ENCODE data around the gene EML3.
A peak's percentile ranks its signal among the peaks of the same experiment; 100 is the strongest.
"Not testable (repeated sequence)": the region's sequence is repeated elsewhere in the genome, so short reads cannot be mapped to it uniquely, and the experiment has no call there.

The EML3 gene

GRCh38 chr11:62621027-62621566 is 8.5 kb upstream of the EML3 start:
- DNase-seq = no peak
- POLR2A ChIA-PET = interaction anchor here (0.5 to 2.4 kb wide), 7 partner anchors 9 to 362 kb away, joined by 3 to 17 read pairs (median 4); partner anchors contain the start of genes C11orf98, CSKMT, GANAB and TUT1
- WGBS (ENCODE audit: insufficient coverage) = 33% methylated on average over 6 of the region's 8 CpGs

GRCh38 chr11:62616957-62617356 is 4.4 kb upstream of the EML3 start:
- H3K9me3 ChIP-seq (ENCODE audit: control extremely low read depth in 1 of 5, control insufficient read depth in 4 of 5, insufficient read depth in 2 of 5, low read depth in 1 of 5, low read length in 4 of 5); H3K4me3 ChIP-seq (ENCODE audit: control insufficient read depth in 1 of 7, extremely low read depth in 1 of 7, insufficient read depth in 4 of 7, low read depth in 2 of 7, low read length in 6 of 7); CTCF ChIA-PET; POLR2A ChIA-PET; H3K27me3 ChIP-seq (replicated peaks in 2 of 5; ENCODE audit: control insufficient read depth in 4 of 5, insufficient read depth in 5 of 5, low read length in 4 of 5); H3K27ac ChIP-seq (ENCODE audit: insufficient read depth in 1 of 2, low read depth in 1 of 2, low read length in 2 of 2, poor library complexity in 1 of 2, severe bottlenecking in 2 of 2); DNase-seq: not testable (repeated sequence)
- Histone ChIP-seq H3K4me1 (ENCODE audit: control extremely low read depth in 1 of 4, control insufficient read depth in 4 of 4, insufficient read depth in 4 of 4, low read length in 3 of 4) (peaks cover 8 to 30% (median 24%) of the 10 kb centered on the region in 4 experiments), H3K36me3 (ENCODE audit: control insufficient read depth in 4 of 4, insufficient read depth in 4 of 4, low read length in 3 of 4) (peaks cover 0 to 29% (median 23%) of the 10 kb centered on the region in 4 experiments)
- WGBS (ENCODE audit: insufficient coverage) = 100% methylated on average over 5 of the region's 14 CpGs

More at GRCh38 chr11:62621027-62621566, 8.5 kb upstream of the EML3 start:
- peaks cover 8 to 35% (median 29%) of the 10 kb centered on the region in 4 experiments for H3K4me1 ChIP-seq (ENCODE audit: control extremely low read depth in 1 of 4, control insufficient read depth in 4 of 4, insufficient read depth in 4 of 4, low read length in 3 of 4)
- CTCF ChIA-PET = interaction anchor here (1.0 to 4.6 kb wide), 5 partner anchors 10 to 51 kb away, joined by 3 to 18 read pairs (median 3); partner anchors contain the start of genes LBHD1 and UQCC3
- H3K27ac ChIP-seq (ENCODE audit: insufficient read depth in 1 of 2, low read depth in 1 of 2, low read length in 2 of 2, poor library complexity in 1 of 2, severe bottlenecking in 2 of 2) = peak overlapping the region; percentile 72 to 83
- peak overlapping the region; percentile 50 to 96 (median 78) for H3K4me3 ChIP-seq (ENCODE audit: control insufficient read depth in 1 of 7, extremely low read depth in 1 of 7, insufficient read depth in 4 of 7, low read depth in 2 of 7, low read length in 6 of 7)
- H3K9me3 ChIP-seq (ENCODE audit: control extremely low read depth in 1 of 5, control insufficient read depth in 4 of 5, insufficient read depth in 2 of 5, low read depth in 1 of 5, low read length in 4 of 5) = no peaks in the 10 kb centered on the region
- H3K36me3 ChIP-seq (ENCODE audit: control insufficient read depth in 4 of 4, insufficient read depth in 4 of 4, low read length in 3 of 4) = peaks cover 5 to 30% (median 25%) of the 10 kb centered on the region in 4 experiments
- no peaks in the 10 kb centered on the region for H3K27me3 ChIP-seq (replicated peaks in 2 of 5; ENCODE audit: control insufficient read depth in 4 of 5, insufficient read depth in 5 of 5, low read length in 4 of 5)

GRCh38 chr11:62615521-62615920 is 2.9 kb upstream of the EML3 start:
- Histone ChIP-seq H3K4me3 (ENCODE audit: control insufficient read depth in 1 of 7, extremely low read depth in 1 of 7, insufficient read depth in 4 of 7, low read depth in 2 of 7, low read length in 6 of 7) (no peak overlapping the region), H3K27me3 (replicated peaks in 2 of 5; ENCODE audit: control insufficient read depth in 4 of 5, insufficient read depth in 5 of 5, low read length in 4 of 5) (no peaks in the 10 kb centered on the region), H3K27ac (ENCODE audit: insufficient read depth in 1 of 2, low read depth in 1 of 2, low read length in 2 of 2, poor library complexity in 1 of 2, severe bottlenecking in 2 of 2) (no peak overlapping the region), H3K9me3 (ENCODE audit: control extremely low read depth in 1 of 5, control insufficient read depth in 4 of 5, insufficient read depth in 2 of 5, low read depth in 1 of 5, low read length in 4 of 5) (no peaks in the 10 kb centered on the region), H3K4me1 (ENCODE audit: control extremely low read depth in 1 of 4, control insufficient read depth in 4 of 4, insufficient read depth in 4 of 4, low read length in 3 of 4) (peaks cover under 1 to 32% (median 27%) of the 10 kb centered on the region in 4 experiments), H3K36me3 (ENCODE audit: control insufficient read depth in 4 of 4, insufficient read depth in 4 of 4, low read length in 3 of 4) (peaks cover 0 to 32% (median 23%) of the 10 kb centered on the region in 4 experiments)
- WGBS (ENCODE audit: insufficient coverage) = 100% methylated on average over 3 of the region's 7 CpGs
- ChIA-PET POLR2A (no interaction called here), CTCF (interaction anchor here (2.2 kb wide), 1 partner anchor 24 kb away, joined by 4 read pairs; the partner anchor contains the start of gene TUT1)
- no peak for DNase-seq

- WGBS (ENCODE audit: insufficient coverage) = 89% methylated on average over 5 of the region's 8 CpGs
- H3K27me3 ChIP-seq (replicated peaks in 2 of 5; ENCODE audit: control insufficient read depth in 4 of 5, insufficient read depth in 5 of 5, low read length in 4 of 5) = no peaks in the 10 kb centered on the region
- H3K27ac ChIP-seq (ENCODE audit: insufficient read depth in 1 of 2, low read depth in 1 of 2, low read length in 2 of 2, poor library complexity in 1 of 2, severe bottlenecking in 2 of 2) = peak overlapping the region in 1 of 2 experiments; percentile 25
- ChIA-PET POLR2A (interaction anchor here (3.4 kb wide), 1 partner anchor 12 kb away, joined by 10 read pairs; the partner anchor contains the start of gene MTA2), CTCF (interaction anchor here (1.5 to 2.2 kb wide), 3 partner anchors 10 to 27 kb away, joined by 3 to 5 read pairs (median 4); partner anchors contain the start of gene TUT1)
- no peak for DNase-seq
- no peak overlapping the region for H3K4me3 ChIP-seq (ENCODE audit: control insufficient read depth in 1 of 7, extremely low read depth in 1 of 7, insufficient read depth in 4 of 7, low read depth in 2 of 7, low read length in 6 of 7)
- H3K9me3 ChIP-seq (ENCODE audit: control extremely low read depth in 1 of 5, control insufficient read depth in 4 of 5, insufficient read depth in 2 of 5, low read depth in 1 of 5, low read length in 4 of 5) = no peaks in the 10 kb centered on the region
- peaks cover 0 to 44% (median 27%) of the 10 kb centered on the region in 4 experiments for H3K36me3 ChIP-seq (ENCODE audit: control insufficient read depth in 4 of 4, insufficient read depth in 4 of 4, low read length in 3 of 4)
- H3K4me1 ChIP-seq (ENCODE audit: control extremely low read depth in 1 of 4, control insufficient read depth in 4 of 4, insufficient read depth in 4 of 4, low read length in 3 of 4) = peaks cover 0 to 33% (median 25%) of the 10 kb centered on the region in 4 experiments
Observed at GRCh38 chr11:62614275-62614674, 1.7 kb upstream of the EML3 start.

GRCh38 chr11:62613291-62613778 is 760 bp upstream of the EML3 start:
- 84% methylated on average over 10 of the region's 15 CpGs for WGBS (ENCODE audit: insufficient coverage)
- H3K27ac ChIP-seq (ENCODE audit: insufficient read depth in 1 of 2, low read depth in 1 of 2, low read length in 2 of 2, poor library complexity in 1 of 2, severe bottlenecking in 2 of 2) = no peak overlapping the region
- H3K36me3 ChIP-seq (ENCODE audit: control insufficient read depth in 4 of 4, insufficient read depth in 4 of 4, low read length in 3 of 4) = peaks cover under 1 to 54% (median 32%) of the 10 kb centered on the region in 4 experiments

GRCh38 chr11:62611705-62612365 is 740 bp downstream of the EML3 start:
- Histone ChIP-seq H3K9me3 (ENCODE audit: control extremely low read depth in 1 of 5, control insufficient read depth in 4 of 5, insufficient read depth in 2 of 5, low read depth in 1 of 5, low read length in 4 of 5) (no peaks in the 10 kb centered on the region), H3K4me3 (ENCODE audit: control insufficient read depth in 1 of 7, extremely low read depth in 1 of 7, insufficient read depth in 4 of 7, low read depth in 2 of 7, low read length in 6 of 7) (peak overlapping the region; percentile 52 to 94 (median 79)), H3K27ac (ENCODE audit: insufficient read depth in 1 of 2, low read depth in 1 of 2, low read length in 2 of 2, poor library complexity in 1 of 2, severe bottlenecking in 2 of 2) (peak overlapping the region; percentile 46 to 87), H3K27me3 (replicated peaks in 2 of 5; ENCODE audit: control insufficient read depth in 4 of 5, insufficient read depth in 5 of 5, low read length in 4 of 5) (no peaks in the 10 kb centered on the region), H3K4me1 (ENCODE audit: control extremely low read depth in 1 of 4, control insufficient read depth in 4 of 4, insufficient read depth in 4 of 4, low read length in 3 of 4) (peaks cover 0 to 51% (median 36%) of the 10 kb centered on the region in 4 experiments), H3K36me3 (ENCODE audit: control insufficient read depth in 4 of 4, insufficient read depth in 4 of 4, low read length in 3 of 4) (peaks cover 4 to 54% (median 31%) of the 10 kb centered on the region in 4 experiments)
- ChIA-PET CTCF (interaction anchor here (1.0 to 5.2 kb wide), 16 partner anchors 9 to 90 kb away, joined by 3 to 62 read pairs (median 4); partner anchors contain the start of genes B3GAT3, INTS5, LRRN4CL and MTA2), POLR2A (interaction anchor here (0.7 to 3.4 kb wide), 6 partner anchors 9 to 229 kb away, joined by 3 to 10 read pairs (median 4); partner anchors contain the start of genes B3GAT3, C11orf98, CSKMT and INTS5)
- 2% methylated on average over 29 of the region's 34 CpGs for WGBS (ENCODE audit: insufficient coverage)
- DNase-seq = peak; percentile 70 to 87 (median 83)

More at GRCh38 chr11:62613291-62613778, 760 bp upstream of the EML3 start:
- Histone ChIP-seq H3K27me3 (replicated peaks in 2 of 5; ENCODE audit: control insufficient read depth in 4 of 5, insufficient read depth in 5 of 5, low read length in 4 of 5) (no peaks in the 10 kb centered on the region), H3K4me3 (ENCODE audit: control insufficient read depth in 1 of 7, extremely low read depth in 1 of 7, insufficient read depth in 4 of 7, low read depth in 2 of 7, low read length in 6 of 7) (peak overlapping the region in 2 of 7 experiments; percentile 7 to 75), H3K4me1 (ENCODE audit: control extremely low read depth in 1 of 4, control insufficient read depth in 4 of 4, insufficient read depth in 4 of 4, low read length in 3 of 4) (peaks cover 0 to 40% (median 28%) of the 10 kb centered on the region in 4 experiments), H3K9me3 (ENCODE audit: control extremely low read depth in 1 of 5, control insufficient read depth in 4 of 5, insufficient read depth in 2 of 5, low read depth in 1 of 5, low read length in 4 of 5) (no peaks in the 10 kb centered on the region)
- CTCF ChIA-PET = interaction anchor here (0.5 to 3.9 kb wide), 8 partner anchors 11 to 62 kb away, joined by 3 to 15 read pairs (median 3); no protein-coding TSS in a partner anchor
- no peak for DNase-seq
- POLR2A ChIA-PET = interaction anchor here (3.4 kb wide), 1 partner anchor 11 kb away, joined by 10 read pairs; the partner anchor contains the start of gene MTA2
